ENCODE data around the gene QSOX1.

Gene QSOX1

GRCh38 chr1:180250883-180251509, 96.3 kb downstream of the QSOX1 start:
- no peak for DNase-seq (ENCODE audit: low read depth in 2 of 2, low spot score in 1 of 2)

DNA sequence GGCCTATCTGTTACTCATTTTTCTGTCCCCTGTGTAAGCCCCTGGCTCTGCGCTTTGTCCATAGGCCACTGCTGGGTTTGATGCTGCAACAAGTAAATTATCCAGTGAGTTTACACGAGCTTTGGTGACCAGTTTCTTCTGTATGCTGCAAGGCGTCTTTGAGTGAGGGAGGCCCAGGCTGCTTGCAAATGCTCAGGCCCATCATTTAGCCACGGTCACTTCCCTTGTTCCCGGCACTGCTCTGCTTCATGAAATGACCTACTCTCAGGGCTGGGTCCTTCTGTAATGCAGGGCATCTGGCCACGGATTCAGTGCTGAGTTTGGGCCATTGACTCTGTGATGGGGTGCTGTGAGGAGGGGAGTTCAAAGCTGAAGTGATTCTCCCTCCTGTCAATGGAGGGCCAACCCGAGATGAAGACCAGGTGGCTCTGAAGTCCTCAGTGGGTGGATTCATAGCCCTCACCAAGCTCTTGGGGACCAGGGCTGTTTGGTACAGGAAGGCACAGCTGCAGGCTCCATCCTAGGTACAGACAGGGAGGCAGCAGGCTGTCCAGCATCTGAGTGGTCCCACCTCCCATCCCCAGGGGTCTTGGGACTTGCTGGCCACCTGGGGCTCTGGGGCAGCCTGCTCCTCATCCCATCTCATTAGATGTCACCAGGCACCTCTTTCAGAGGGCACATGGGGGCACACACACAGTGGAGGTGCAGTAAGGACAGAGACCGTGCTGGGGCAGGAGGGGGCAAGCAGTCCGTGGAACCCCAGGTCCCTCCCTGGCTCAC, 97.0 kb downstream of the QSOX1 start:
- no peak for DNase-seq (ENCODE audit: low read depth in 2 of 2, low spot score in 1 of 2)

- peak in 1 of 2 donors; percentile 40 for DNase-seq (ENCODE audit: low read depth in 2 of 2, low spot score in 1 of 2)
Observed at GRCh38 chr1:180252638-180253536, 98.2 kb downstream of the QSOX1 start.

All from stimulated activated CD8-positive, alpha-beta memory T cell treated with anti-CD3 and anti-CD28 coated beads, Interleukin-4, amount 100 ng/mL, for 1 hour (primary cell).